Fibroblast of lung (primary cell): ENCODE measurements around the gene ARHGAP35. TPM values are rescaled to one million over a fixed set of nuclear protein-coding genes. Genes with fewer than 3 reads are reported as not detected.

Source experiments
- DNase-seq, 2 donors: peaks; one replicate each; pipeline versions ENCODE4 v3.0.0 to v3.0.0-alpha.2; 2010; ENCODE audit warnings: low read depth in 2 of 2
- H2AFZ ChIP-seq: 2 replicates; pipeline ENCODE4 v1.5.1; 2012; ENCODE audit warnings: low read length, control low read depth, inconsistent platforms
- H3K27ac ChIP-seq: 2 replicates; pipeline ENCODE4 v1.5.1; 2011; ENCODE audit warnings: low read length, control low read depth; ENCODE audit not compliant: insufficient read depth
- H3K27me3 ChIP-seq: 2 replicates; pipeline ENCODE4 v1.5.1; 2011; ENCODE audit warnings: mild to moderate bottlenecking, low read length; ENCODE audit not compliant: control insufficient read depth, insufficient read depth
- H3K36me3 ChIP-seq: 2 replicates; pipeline ENCODE4 v1.5.1; 2011; ENCODE audit warnings: low read length; ENCODE audit not compliant: control insufficient read depth, insufficient read depth
- H3K4me1 ChIP-seq: 2 replicates; pipeline ENCODE4 v1.5.1; 2011; ENCODE audit warnings: low read length; ENCODE audit not compliant: control insufficient read depth, insufficient read depth; ENCODE audit errors: extremely low read depth
- H3K4me2 ChIP-seq: 2 replicates; pipeline ENCODE4 v1.5.1; 2011; ENCODE audit warnings: low read length, control low read depth; ENCODE audit not compliant: insufficient read depth; ENCODE audit errors: extremely low read depth
- H3K4me3 ChIP-seq, 4 experiments: fragments of 200-600 bp in 1 of 4; sonication (generic) in 1 of 4; replicated peaks in 1 of 4; 2 replicates each; pipeline ENCODE4 v1.5.1; 2011 to 2016; ENCODE audit warnings: low read length in 4 of 4, low read depth in 3 of 4, mild to moderate bottlenecking in 3 of 4, control low read depth in 2 of 4, inconsistent platforms in 1 of 4, mixed read lengths in 1 of 4; ENCODE audit not compliant: insufficient read depth in 1 of 4; ENCODE audit errors: control extremely low read depth in 1 of 4
- H3K79me2 ChIP-seq: 2 replicates; pipeline ENCODE4 v1.5.1; 2012; ENCODE audit warnings: mild to moderate bottlenecking, low read length, inconsistent platforms; ENCODE audit not compliant: control insufficient read depth, insufficient read depth
- H3K9ac ChIP-seq: 2 replicates; pipeline ENCODE4 v1.5.1; 2011; ENCODE audit warnings: mild to moderate bottlenecking, low read length, control low read depth; ENCODE audit not compliant: insufficient read depth
- H3K9me3 ChIP-seq: 2 replicates; pipeline ENCODE4 v1.5.1; 2012; ENCODE audit warnings: low read depth, low read length; ENCODE audit not compliant: control insufficient read depth, insufficient read depth
- H4K20me1 ChIP-seq: 2 replicates; pipeline ENCODE4 v1.5.1; 2011; ENCODE audit warnings: low read length; ENCODE audit not compliant: control insufficient read depth, insufficient read depth; ENCODE audit errors: extremely low read depth
- CTCF ChIP-seq, 2 donors: IDR thresholded peaks in 1 of 2; conservative IDR thresholded peaks in 1 of 2; 1 replicate in 1 of 2; 2 replicates in 1 of 2; pipeline ENCODE4 v1.5.1; 2011 to 2012; ENCODE audit warnings: low read length in 2 of 2, control low read depth in 1 of 2, inconsistent platforms in 1 of 2, low read depth in 1 of 2, mild to moderate bottlenecking in 1 of 2
- EZH2 ChIP-seq: IDR thresholded peaks from 2 replicates; pipeline ENCODE4 v1.5.1; 2012; ENCODE audit warnings: low read length, control low read depth, mild to moderate bottlenecking; ENCODE audit errors: missing control alignments
- polyA plus RNA-seq, 2 donors: library from polyadenylated mRNA; depleted of rRNA in 1 of 2; stranded (reverse) in 1 of 2; unstranded in 1 of 2; fragments of >200 nt; gene quantifications; 2 replicates each; pipeline ENCODE4 v1.2.1, GENCODE V29; 2011 to 2012; ENCODE audit warnings: missing spikeins in 1 of 2
- total RNA-seq: library from RNA; depleted of rRNA; stranded (reverse); fragments of >200 nt; gene quantifications from 2 replicates; pipeline ENCODE4 v1.2.1, GENCODE V29; 2014

ARHGAP35 gene
- total and polyA plus RNA-seq, 2 donors (not counting 1 experiment from before 2014, with no cell fraction given): 26.0 to 47.6 TPM

GRCh38 chr19:46861691-46862502 is 1.1 kb downstream of the ARHGAP35 start:
- Histone ChIP-seq H3K79me2 (peaks cover 56% of the 10 kb centered on the region), H3K27me3 (no peaks in the 10 kb centered on the region), H3K36me3 (no peaks in the 10 kb centered on the region), H2AFZ (no peak overlapping the region), H4K20me1 (peaks cover 3% of the 10 kb centered on the region), H3K4me2 (peak overlapping the region; percentile 75), H3K27ac (peak overlapping the region; percentile 59), H3K9me3 (no peaks in the 10 kb centered on the region), H3K9ac (peak overlapping the region; percentile 66), H3K4me1 (peaks cover 18% of the 10 kb centered on the region), H3K4me3 (peak overlapping the region; percentile 65 to 81 (median 72))
- TF ChIP-seq CTCF (conservative IDR thresholded peaks at IDR 0.05 in 1 of 2, IDR thresholded peaks at IDR 0.05 in 1 of 2; ENCODE audit: low read depth in 1 of 2, low read length in 2 of 2) (no peak), EZH2 (no peak)
- DNase-seq: no peak

GRCh38 chr19:46862503-46862834 is 1.7 kb downstream of the ARHGAP35 start:
- Histone ChIP-seq H3K9ac (no peak overlapping the region), H3K27ac (peak overlapping the region; percentile 59), H3K27me3 (no peaks in the 10 kb centered on the region), H3K36me3 (no peaks in the 10 kb centered on the region), H3K9me3 (no peaks in the 10 kb centered on the region), H3K4me1 (peaks cover 22% of the 10 kb centered on the region), H3K79me2 (peaks cover 62% of the 10 kb centered on the region), H3K4me2 (peak overlapping the region; percentile 75), H4K20me1 (peaks cover 3% of the 10 kb centered on the region), H2AFZ (no peak overlapping the region), H3K4me3 (peak overlapping the region; percentile 65 to 81 (median 72))
- DNase-seq: no peak
- TF ChIP-seq CTCF (conservative IDR thresholded peaks at IDR 0.05 in 1 of 2, IDR thresholded peaks at IDR 0.05 in 1 of 2; ENCODE audit: low read depth in 1 of 2, low read length in 2 of 2) (no peak), EZH2 (no peak)

GRCh38 chr19:46862974-46863632 is 2.3 kb downstream of the ARHGAP35 start:
- DNase-seq: no peak
- peaks cover 68% of the 10 kb centered on the region for H3K79me2 ChIP-seq
- no peak for TF ChIP-seq CTCF (conservative IDR thresholded peaks at IDR 0.05 in 1 of 2, IDR thresholded peaks at IDR 0.05 in 1 of 2; ENCODE audit: low read depth in 1 of 2, low read length in 2 of 2)
- TF ChIP-seq EZH2: no peak
- peaks cover 3% of the 10 kb centered on the region for H4K20me1 ChIP-seq
- H3K4me1 ChIP-seq: peaks cover 22% of the 10 kb centered on the region
- H3K36me3 ChIP-seq: no peaks in the 10 kb centered on the region
- H3K9ac ChIP-seq: no peak overlapping the region
- H2AFZ ChIP-seq: no peak overlapping the region
- no peaks in the 10 kb centered on the region for H3K27me3 ChIP-seq
- peak overlapping the region; percentile 65 to 81 (median 72) for H3K4me3 ChIP-seq
- H3K9me3 ChIP-seq: no peaks in the 10 kb centered on the region
- H3K27ac ChIP-seq: peak overlapping the region; percentile 59
- peak overlapping the region; percentile 75 for H3K4me2 ChIP-seq
